Loucy (cell line): ENCODE results near the gene PIPOX.

Experiments used
- H2AFZ ChIP-seq: fragments of 200-600 bp; sonication (generic); 2 replicates; pipeline ENCODE4 v1.6.0; 2016; ENCODE audit warnings: antibody characterized with exemption, mild to moderate bottlenecking, low read length, moderate library complexity
- H3F3A ChIP-seq: fragments of 200-600 bp; 2 replicates; pipeline ENCODE4 v1.6.0; 2016; ENCODE audit warnings: antibody characterized with exemption, low read depth, mild to moderate bottlenecking
- H3K27me3 ChIP-seq: fragments of 200-600 bp; sonication (generic); 2 replicates; pipeline ENCODE4 v1.6.1; 2014; ENCODE audit warnings: low read length, mild to moderate bottlenecking; ENCODE audit not compliant: insufficient read depth, poor library complexity, severe bottlenecking
- H3K36me3 ChIP-seq: fragments of 200-600 bp; sonication (generic); 2 replicates; pipeline ENCODE4 v1.6.1; 2016; ENCODE audit warnings: low read length; ENCODE audit not compliant: insufficient read depth
- H3K4me1 ChIP-seq: fragments of 200-600 bp; sonication (generic); 2 replicates; pipeline ENCODE4 v1.5.1; 2014; ENCODE audit warnings: low read length, mild to moderate bottlenecking; ENCODE audit not compliant: insufficient read depth, poor library complexity, severe bottlenecking
- H3K4me2 ChIP-seq: fragments of 200-600 bp; sonication (generic); 2 replicates; pipeline ENCODE4 v1.6.0; 2014; ENCODE audit warnings: antibody characterized with exemption, low read length, low read depth, mild to moderate bottlenecking; ENCODE audit not compliant: poor library complexity, severe bottlenecking
- H3K4me3 ChIP-seq: fragments of 200-600 bp; sonication (generic); 2 replicates; pipeline ENCODE4 v1.5.1; 2014; ENCODE audit warnings: low read length, mild to moderate bottlenecking, mixed read lengths; ENCODE audit not compliant: poor library complexity, severe bottlenecking
- H3K79me2 ChIP-seq: fragments of 200-600 bp; sonication (generic); 2 replicates; pipeline ENCODE4 v1.6.1; 2014; ENCODE audit warnings: low read length; ENCODE audit not compliant: insufficient read depth
- H3K9ac ChIP-seq: fragments of 200-600 bp; sonication (generic); 2 replicates; pipeline ENCODE4 v1.6.0; 2014; ENCODE audit warnings: mild to moderate bottlenecking, low read depth, low read length, moderate library complexity; ENCODE audit not compliant: poor library complexity, severe bottlenecking
- H3K9me2 ChIP-seq: fragments of 200-600 bp; sonication (generic); replicated peaks from 2 replicates; pipeline ENCODE4 v1.6.1; 2016; ENCODE audit warnings: low read depth, low read length, mixed read lengths
- H3K9me3 ChIP-seq: fragments of 200-600 bp; sonication (generic); 2 replicates; pipeline ENCODE4 v1.6.1; 2014; ENCODE audit warnings: mild to moderate bottlenecking, antibody characterized with exemption, low read length, low read depth; ENCODE audit not compliant: insufficient read depth
- H4K20me1 ChIP-seq: fragments of 200-600 bp; sonication (generic); 2 replicates; pipeline ENCODE4 v1.6.0; 2014; ENCODE audit warnings: antibody characterized with exemption, low read length, mild to moderate bottlenecking; ENCODE audit not compliant: insufficient read depth, poor library complexity, severe bottlenecking
- CTCF ChIP-seq: fragments of 200-600 bp; sonication (generic); conservative IDR thresholded peaks from 2 replicates; pipeline ENCODE4 v1.5.1; 2014; ENCODE audit warnings: mild to moderate bottlenecking, antibody characterized with exemption, low read length
- EZH2phosphoT487 ChIP-seq: fragments of 200-600 bp; IDR thresholded peaks from 2 replicates; pipeline ENCODE4 v1.6.1; 2018; ENCODE audit warnings: antibody characterized with exemption, mild to moderate bottlenecking, moderate library complexity, borderline replicate concordance

Gene PIPOX

GRCh38 chr17:29102046-29102445 is 59.1 kb downstream of the PIPOX start:
- peaks cover 99% of the 10 kb centered on the region for H3K36me3 ChIP-seq
- no peak overlapping the region for H3K9ac ChIP-seq
- no peaks in the 10 kb centered on the region for H3K27me3 ChIP-seq
- no peaks in the 10 kb centered on the region for H3K9me2 ChIP-seq
- no peak overlapping the region for H2AFZ ChIP-seq
- H3K4me1 ChIP-seq = no peaks in the 10 kb centered on the region
- no peak overlapping the region for H3K4me2 ChIP-seq
- no peaks in the 10 kb centered on the region for H3F3A ChIP-seq
- H4K20me1 ChIP-seq = peaks cover 3% of the 10 kb centered on the region
- TF ChIP-seq EZH2phosphoT487 = no peak
- TF ChIP-seq CTCF = no peak
- H3K79me2 ChIP-seq = no peaks in the 10 kb centered on the region
- no peaks in the 10 kb centered on the region for H3K9me3 ChIP-seq
- H3K4me3 ChIP-seq = no peak overlapping the region

GRCh38 chr17:29102741-29103181 is 59.8 kb downstream of the PIPOX start:
- Histone ChIP-seq H3K79me2 (no peaks in the 10 kb centered on the region), H3K36me3 (peaks cover 99% of the 10 kb centered on the region), H3F3A (no peaks in the 10 kb centered on the region), H3K4me1 (no peaks in the 10 kb centered on the region), H3K9me2 (no peaks in the 10 kb centered on the region), H3K4me3 (no peak overlapping the region), H3K9ac (no peak overlapping the region), H3K9me3 (no peaks in the 10 kb centered on the region), H3K27me3 (no peaks in the 10 kb centered on the region), H3K4me2 (no peak overlapping the region), H2AFZ (no peak overlapping the region), H4K20me1 (peaks cover 3% of the 10 kb centered on the region)
- no peak for TF ChIP-seq EZH2phosphoT487
- no peak for TF ChIP-seq CTCF

DNA sequence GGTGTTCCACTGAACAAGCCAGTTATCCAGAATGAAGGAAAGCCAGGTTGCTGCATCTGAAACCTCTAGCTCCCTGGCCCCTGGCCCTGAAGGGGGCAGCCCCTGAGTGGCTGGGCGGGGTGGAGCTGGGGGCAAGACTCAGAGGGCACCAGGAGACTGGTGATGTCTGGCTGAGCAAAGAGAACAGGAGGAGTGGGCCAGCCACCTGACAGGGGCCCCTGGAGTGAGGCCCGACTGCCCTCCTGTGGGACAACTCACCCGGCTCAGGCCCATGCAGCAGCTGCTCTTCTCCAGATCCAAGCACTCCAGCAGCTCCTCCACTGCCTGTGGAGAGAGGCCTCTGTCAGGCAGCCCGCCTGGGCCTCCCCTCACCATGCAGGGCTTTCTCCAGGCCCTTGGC is 60.4 kb downstream of the PIPOX start:
- H4K20me1 ChIP-seq = peaks cover 3% of the 10 kb centered on the region
- no peaks in the 10 kb centered on the region for H3K4me1 ChIP-seq
- no peaks in the 10 kb centered on the region for H3K9me2 ChIP-seq
- H3F3A ChIP-seq = no peaks in the 10 kb centered on the region
- H3K9ac ChIP-seq = no peak overlapping the region
- H3K4me2 ChIP-seq = no peak overlapping the region
- H3K4me3 ChIP-seq = no peak overlapping the region
- no peaks in the 10 kb centered on the region for H3K27me3 ChIP-seq
- H3K9me3 ChIP-seq = no peaks in the 10 kb centered on the region
- TF ChIP-seq CTCF (no peak), EZH2phosphoT487 (no peak)
- H3K79me2 ChIP-seq = no peaks in the 10 kb centered on the region
- H3K36me3 ChIP-seq = peaks cover 99% of the 10 kb centered on the region
- H2AFZ ChIP-seq = no peak overlapping the region
